ENCODE data around the gene IQSEC1. TPM values are rescaled to one million over a fixed set of nuclear protein-coding genes. Genes with fewer than 3 reads are reported as not detected.

Gene IQSEC1
- polyA plus RNA-seq, 3 donors: 17.7 to 61.7 (median 30.3) TPM

GRCh38 chr3:13020159-13020750 is 53.0 kb downstream of the IQSEC1 start:
- Histone ChIP-seq H3K9ac (ENCODE audit: insufficient read depth, low read length, poor library complexity, severe bottlenecking) (no peak overlapping the region), H3K9me3 (replicated peaks in 1 of 2; ENCODE audit: control insufficient read depth in 1 of 2, insufficient read depth in 1 of 2, low read length in 2 of 2) (no peaks in the 10 kb centered on the region), H3K27me3 (ENCODE audit: control insufficient read depth in 2 of 2, insufficient read depth in 2 of 2, low read length in 2 of 2) (no peaks in the 10 kb centered on the region), H3K4me1 (ENCODE audit: control insufficient read depth in 1 of 2, insufficient read depth in 2 of 2, low read length in 2 of 2) (peaks cover 38 to 46% of the 10 kb centered on the region in 2 donors), H3K79me2 (ENCODE audit: insufficient read depth, low read length) (peaks cover 7% of the 10 kb centered on the region), H2AFZ (ENCODE audit: insufficient read depth, low read depth, low read length, poor library complexity, severe bottlenecking) (no peak overlapping the region), H4K20me1 (ENCODE audit: insufficient read depth, low read length) (no peaks in the 10 kb centered on the region), H3K4me2 (replicated peaks; ENCODE audit: extremely low read depth, low read length, poor library complexity, severe bottlenecking) (no peak overlapping the region), H3K27ac (ENCODE audit: low read depth in 1 of 2, low read length in 2 of 2) (no peak overlapping the region), H3K4me3 (replicated peaks in 1 of 3; ENCODE audit: low read depth in 2 of 3, low read length in 3 of 3) (no peak overlapping the region), H3K36me3 (replicated peaks in 1 of 2; ENCODE audit: control insufficient read depth in 1 of 2, insufficient read depth in 2 of 2, low read length in 2 of 2) (no peaks in the 10 kb centered on the region)
- peaks cover 0 to 9% of the 10 kb centered on the region in 2 donors for H3K36me3 Mint-ChIP-seq
- H3K9me3 Mint-ChIP-seq: peaks cover 0 to 3% (median 0%) of the 10 kb centered on the region in 7 donors
- WGBS (ENCODE audit: insufficient coverage): 97% methylated on average over 4 of the region's 6 CpGs
- H3K4me1 Mint-ChIP-seq: peaks cover 41% of the 10 kb centered on the region
- no peak for DNase-seq
- peak overlapping the region in 2 of 7 donors; percentile 1 to 33 for H3K27ac Mint-ChIP-seq
- no peak for TF ChIP-seq CTCF (IDR thresholded peaks at IDR 0.05)
- intact Hi-C loops (cut with micrococcal nuclease): no loop called here
- H3K27me3 Mint-ChIP-seq (ENCODE audit: low read depth in 3 of 3): peaks cover 2 to 13% (median 2%) of the 10 kb centered on the region in 3 donors
- H3K4me3 Mint-ChIP-seq: no peak overlapping the region

GRCh38 chr3:13019243-13020095 is 53.8 kb downstream of the IQSEC1 start:
- H3K79me2 ChIP-seq (ENCODE audit: insufficient read depth, low read length): peaks cover 15% of the 10 kb centered on the region
- Mint-ChIP-seq H3K36me3 (peaks cover 2 to 9% of the 10 kb centered on the region in 2 donors), H3K27me3 (ENCODE audit: low read depth in 3 of 3) (peaks cover under 1 to 11% (median 2%) of the 10 kb centered on the region in 3 donors), H3K27ac (peak overlapping the region in 1 of 7 donors; percentile 33), H3K4me3 (no peak overlapping the region), H3K9me3 (peaks cover 0 to 1% (median 0%) of the 10 kb centered on the region in 7 donors), H3K4me1 (peaks cover 34% of the 10 kb centered on the region)
- no peaks in the 10 kb centered on the region for H3K27me3 ChIP-seq (ENCODE audit: control insufficient read depth in 2 of 2, insufficient read depth in 2 of 2, low read length in 2 of 2)
- peaks cover under 1% of the 10 kb centered on the region for H4K20me1 ChIP-seq (ENCODE audit: insufficient read depth, low read length)
- H3K9ac ChIP-seq (ENCODE audit: insufficient read depth, low read length, poor library complexity, severe bottlenecking): no peak overlapping the region
- WGBS (ENCODE audit: insufficient coverage): 87% methylated on average over 28 of the region's 30 CpGs
- H3K27ac ChIP-seq (ENCODE audit: low read depth in 1 of 2, low read length in 2 of 2): no peak overlapping the region
- no peaks in the 10 kb centered on the region for H3K36me3 ChIP-seq (replicated peaks in 1 of 2; ENCODE audit: control insufficient read depth in 1 of 2, insufficient read depth in 2 of 2, low read length in 2 of 2)
- H3K9me3 ChIP-seq (replicated peaks in 1 of 2; ENCODE audit: control insufficient read depth in 1 of 2, insufficient read depth in 1 of 2, low read length in 2 of 2): no peaks in the 10 kb centered on the region
- peaks cover 41 to 46% of the 10 kb centered on the region in 2 donors for H3K4me1 ChIP-seq (ENCODE audit: control insufficient read depth in 1 of 2, insufficient read depth in 2 of 2, low read length in 2 of 2)
- no peak for TF ChIP-seq CTCF (IDR thresholded peaks at IDR 0.05)
- no peak for DNase-seq
- H2AFZ ChIP-seq (ENCODE audit: insufficient read depth, low read depth, low read length, poor library complexity, severe bottlenecking): no peak overlapping the region
- no peak overlapping the region for H3K4me3 ChIP-seq (replicated peaks in 1 of 3; ENCODE audit: low read depth in 2 of 3, low read length in 3 of 3)
- no peak overlapping the region for H3K4me2 ChIP-seq (replicated peaks; ENCODE audit: extremely low read depth, low read length, poor library complexity, severe bottlenecking)
- intact Hi-C loops (cut with micrococcal nuclease): no loop called here
